ENCODE data around the gene FHIT.

DNA sequence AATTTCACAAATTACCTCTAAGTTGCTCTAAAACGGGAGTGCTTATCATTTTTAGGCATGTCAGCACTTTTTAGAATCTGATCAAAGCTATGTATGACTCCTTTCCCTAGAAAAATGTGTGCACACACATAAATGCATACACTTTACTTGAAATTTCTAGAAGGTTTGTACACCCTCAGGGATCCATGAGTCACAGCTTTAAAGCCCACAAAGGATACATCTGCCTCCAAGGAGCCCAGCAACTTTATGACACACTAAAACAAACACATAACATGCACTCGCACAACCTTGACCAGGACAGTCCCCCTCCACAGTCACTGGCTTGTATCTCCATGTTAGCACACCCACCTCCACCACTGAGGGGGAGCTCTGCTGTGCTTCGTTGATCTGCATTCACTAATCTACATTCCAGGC lies 1479.5 kb downstream of the FHIT start:
- TF ChIP-seq POLR2A (IDR thresholded peaks at IDR 0.05; ENCODE audit: low read length): no peak
- TF ChIP-seq GATA1 (IDR thresholded peaks at IDR 0.05; ENCODE audit: low read depth, low read length): no peak

Data from erythroblast (primary cell).